Measurements from ENCODE around the gene ZNF784. TPM values are rescaled to one million over a fixed set of nuclear protein-coding genes. Genes with fewer than 3 reads are reported as not detected.
"Not testable (repeated sequence)": the region's sequence is repeated elsewhere in the genome, so short reads cannot be mapped to it uniquely, and the experiment has no call there.

Gene ZNF784
- total RNA-seq, 1 donor: 4.8 TPM

DNA sequence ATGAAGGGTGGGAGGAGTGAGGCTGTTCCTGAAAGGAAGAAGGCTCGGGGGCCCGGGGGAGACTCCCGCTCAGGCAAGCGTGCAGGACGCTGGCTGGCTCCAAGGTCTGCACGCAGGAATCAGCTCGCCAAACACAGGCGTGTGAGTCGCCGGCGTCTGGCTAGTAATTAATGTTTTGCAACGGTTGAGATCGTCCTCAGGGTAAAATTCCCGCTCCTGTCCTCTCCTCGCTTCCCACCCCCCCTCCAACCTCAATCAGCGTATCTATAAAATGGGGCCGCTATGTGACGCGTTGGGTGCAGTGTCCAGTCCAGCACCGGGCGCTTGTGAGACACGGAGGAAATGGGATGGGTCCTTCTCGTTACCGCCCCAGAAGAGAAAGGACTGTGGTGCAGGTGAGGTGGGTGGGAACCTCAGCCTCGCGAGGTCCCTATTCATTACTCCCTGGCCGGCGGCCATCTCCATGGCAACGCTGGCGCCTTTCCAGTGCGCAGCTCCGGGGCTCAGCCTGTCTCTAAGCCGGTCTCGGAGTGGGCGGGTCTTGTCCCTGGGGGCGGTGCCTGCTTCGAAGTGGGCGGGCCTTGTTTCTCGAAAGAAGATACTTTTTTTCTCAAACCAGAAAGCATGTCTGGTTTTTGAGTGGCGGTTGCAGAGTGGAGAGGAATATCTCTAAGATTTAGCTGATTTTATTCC, 37.2 kb downstream of the ZNF784 start:
- DNase-seq (ENCODE audit: low read depth): peak; percentile 86
- peak overlapping the region; percentile 61 for H3K4me3 ChIP-seq (ENCODE audit: low read depth, low read length)
- TF ChIP-seq, protein P1, sequence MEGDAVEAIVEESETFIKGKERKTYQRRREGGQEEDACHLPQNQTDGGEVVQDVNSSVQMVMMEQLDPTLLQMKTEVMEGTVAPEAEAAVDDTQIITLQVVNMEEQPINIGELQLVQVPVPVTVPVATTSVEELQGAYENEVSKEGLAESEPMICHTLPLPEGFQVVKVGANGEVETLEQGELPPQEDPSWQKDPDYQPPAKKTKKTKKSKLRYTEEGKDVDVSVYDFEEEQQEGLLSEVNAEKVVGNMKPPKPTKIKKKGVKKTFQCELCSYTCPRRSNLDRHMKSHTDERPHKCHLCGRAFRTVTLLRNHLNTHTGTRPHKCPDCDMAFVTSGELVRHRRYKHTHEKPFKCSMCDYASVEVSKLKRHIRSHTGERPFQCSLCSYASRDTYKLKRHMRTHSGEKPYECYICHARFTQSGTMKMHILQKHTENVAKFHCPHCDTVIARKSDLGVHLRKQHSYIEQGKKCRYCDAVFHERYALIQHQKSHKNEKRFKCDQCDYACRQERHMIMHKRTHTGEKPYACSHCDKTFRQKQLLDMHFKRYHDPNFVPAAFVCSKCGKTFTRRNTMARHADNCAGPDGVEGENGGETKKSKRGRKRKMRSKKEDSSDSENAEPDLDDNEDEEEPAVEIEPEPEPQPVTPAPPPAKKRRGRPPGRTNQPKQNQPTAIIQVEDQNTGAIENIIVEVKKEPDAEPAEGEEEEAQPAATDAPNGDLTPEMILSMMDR (IDR thresholded peaks at IDR 0.05; ENCODE audit: insufficient read depth, low read length): no peak

- peak; percentile 58 for DNase-seq (ENCODE audit: low read depth)
These were observed 38.6 kb downstream of the ZNF784 start for GRCh38 chr19:55585658-55586339.

GRCh38 chr19:55584871-55585270, 39.5 kb downstream of the ZNF784 start:
- TF ChIP-seq, protein P1 (IDR thresholded peaks at IDR 0.05; ENCODE audit: insufficient read depth, low read length): no peak
- no peak for DNase-seq (ENCODE audit: low read depth)
- no peak overlapping the region for H3K4me3 ChIP-seq (ENCODE audit: low read depth, low read length)

More at GRCh38 chr19:55585658-55586339, 38.6 kb downstream of the ZNF784 start:
- TF ChIP-seq, protein P1 (IDR thresholded peaks at IDR 0.05; ENCODE audit: insufficient read depth, low read length): no peak
- peak overlapping the region; percentile 48 for H3K4me3 ChIP-seq (ENCODE audit: low read depth, low read length)

DNA sequence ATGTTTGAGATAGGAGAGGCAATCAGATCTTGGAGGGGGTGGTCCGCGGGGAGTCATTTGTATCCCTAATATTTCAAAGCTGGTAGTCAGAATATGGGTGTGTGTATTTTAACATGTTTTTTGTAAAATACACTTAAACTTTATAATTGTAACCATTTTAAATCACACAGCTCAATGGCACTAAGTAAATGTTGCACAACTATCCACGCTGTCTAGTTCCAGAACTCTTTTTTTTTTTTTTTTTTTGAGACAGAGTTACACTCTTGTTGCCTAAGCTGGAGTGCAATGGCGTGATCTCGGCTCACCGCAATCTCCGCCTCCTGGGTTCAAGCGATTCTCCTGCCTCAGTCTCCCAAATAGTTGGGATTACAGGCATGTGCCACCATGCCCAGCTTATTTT, 40.5 kb downstream of the ZNF784 start:
- not testable (repeated sequence) for DNase-seq (ENCODE audit: low read depth); H3K4me3 ChIP-seq (ENCODE audit: low read depth, low read length)

DNA sequence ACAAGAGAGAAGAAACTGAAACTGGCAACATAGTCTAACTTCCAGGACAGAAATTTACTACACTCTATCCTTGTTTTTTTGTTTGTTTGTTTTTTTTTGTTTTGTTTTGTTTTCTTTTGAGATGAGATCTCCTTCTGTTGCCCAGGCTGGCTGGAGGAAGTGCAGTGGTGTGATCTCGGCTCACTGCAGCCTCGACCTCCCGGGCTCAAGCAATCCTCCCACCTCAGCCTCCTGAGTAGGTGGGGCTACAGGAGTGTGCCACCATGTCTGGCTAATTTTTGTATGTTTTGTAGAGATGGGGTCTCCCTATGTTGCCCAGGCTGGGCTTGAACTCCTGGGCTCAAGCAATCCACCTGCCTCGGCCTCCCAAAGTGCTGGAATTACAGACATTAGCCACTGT, 42.1 kb downstream of the ZNF784 start:
- not testable (repeated sequence) for H3K4me3 ChIP-seq (ENCODE audit: low read depth, low read length); DNase-seq (ENCODE audit: low read depth)

- no peak overlapping the region for H3K4me3 ChIP-seq (ENCODE audit: low read depth, low read length)
- TF ChIP-seq, protein P1 (IDR thresholded peaks at IDR 0.05; ENCODE audit: insufficient read depth, low read length): no peak
- no peak for DNase-seq (ENCODE audit: low read depth)
These were observed 42.5 kb downstream of the ZNF784 start for GRCh38 chr19:55581823-55582223.

DNA sequence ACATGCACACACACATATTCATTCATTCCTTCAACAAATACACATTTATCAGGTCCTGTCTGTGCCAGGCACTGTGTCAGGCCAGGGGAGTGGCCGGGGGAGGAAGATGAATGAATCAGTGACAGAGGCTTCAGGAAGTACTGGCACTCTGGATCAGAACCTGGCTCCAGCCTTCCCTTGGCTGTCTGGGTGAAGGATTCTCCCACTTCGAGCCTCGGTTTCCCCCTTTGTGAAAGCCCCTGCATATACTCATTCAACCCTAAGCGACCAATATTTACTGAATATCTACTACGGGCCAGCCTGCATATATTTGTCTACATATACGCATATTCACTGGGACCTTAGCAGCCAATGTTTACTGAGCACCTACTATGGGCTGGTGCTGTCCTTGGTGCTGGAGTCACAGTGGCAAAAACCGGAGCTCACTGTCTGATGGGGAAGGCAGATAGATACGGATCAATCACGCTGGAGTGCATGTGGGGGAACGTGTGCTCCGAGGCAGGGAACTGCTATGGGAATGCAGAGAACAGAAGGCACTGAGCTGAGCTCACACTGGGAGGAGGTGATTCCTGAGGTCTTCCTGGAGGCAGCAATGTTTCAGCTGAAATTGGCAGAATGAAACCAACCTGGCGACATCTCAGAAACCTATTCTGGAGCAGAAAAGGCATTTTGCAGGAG, 43.1 kb downstream of the ZNF784 start:
- no peak for DNase-seq (ENCODE audit: low read depth)
- TF ChIP-seq, protein P1 (IDR thresholded peaks at IDR 0.05; ENCODE audit: insufficient read depth, low read length): no peak
- peak overlapping the region; percentile 95 for H3K4me3 ChIP-seq (ENCODE audit: low read depth, low read length)
